ENCODE measurements around the gene ALPP. TPM values are rescaled to one million over a fixed set of nuclear protein-coding genes. Genes with fewer than 3 reads are reported as not detected.
"Not testable (repeated sequence)": the region's sequence is repeated elsewhere in the genome, so short reads cannot be mapped to it uniquely, and the experiment has no call there.

ALPP gene
- total RNA-seq, 6 experiments from 2014 or later: not detected

GRCh38 chr2:232393556-232393955 is 15.0 kb downstream of the ALPP start:
- no peaks in the 10 kb centered on the region for H3K9me3 Mint-ChIP-seq
- peaks cover 8% of the 10 kb centered on the region for H3K4me1 Mint-ChIP-seq (ENCODE audit: low read depth)
- no peak overlapping the region for H3K4me3 Mint-ChIP-seq
- DNase-seq: no peak
- H3K36me3 Mint-ChIP-seq (ENCODE audit: low read depth): no peaks in the 10 kb centered on the region; the same call in 1 of the 2 replicates
- H3K27me3 Mint-ChIP-seq (ENCODE audit: insufficient read depth): peaks cover 33% of the 10 kb centered on the region
- no peak overlapping the region for H3K27ac Mint-ChIP-seq
- TF ChIP-seq, protein P1, sequence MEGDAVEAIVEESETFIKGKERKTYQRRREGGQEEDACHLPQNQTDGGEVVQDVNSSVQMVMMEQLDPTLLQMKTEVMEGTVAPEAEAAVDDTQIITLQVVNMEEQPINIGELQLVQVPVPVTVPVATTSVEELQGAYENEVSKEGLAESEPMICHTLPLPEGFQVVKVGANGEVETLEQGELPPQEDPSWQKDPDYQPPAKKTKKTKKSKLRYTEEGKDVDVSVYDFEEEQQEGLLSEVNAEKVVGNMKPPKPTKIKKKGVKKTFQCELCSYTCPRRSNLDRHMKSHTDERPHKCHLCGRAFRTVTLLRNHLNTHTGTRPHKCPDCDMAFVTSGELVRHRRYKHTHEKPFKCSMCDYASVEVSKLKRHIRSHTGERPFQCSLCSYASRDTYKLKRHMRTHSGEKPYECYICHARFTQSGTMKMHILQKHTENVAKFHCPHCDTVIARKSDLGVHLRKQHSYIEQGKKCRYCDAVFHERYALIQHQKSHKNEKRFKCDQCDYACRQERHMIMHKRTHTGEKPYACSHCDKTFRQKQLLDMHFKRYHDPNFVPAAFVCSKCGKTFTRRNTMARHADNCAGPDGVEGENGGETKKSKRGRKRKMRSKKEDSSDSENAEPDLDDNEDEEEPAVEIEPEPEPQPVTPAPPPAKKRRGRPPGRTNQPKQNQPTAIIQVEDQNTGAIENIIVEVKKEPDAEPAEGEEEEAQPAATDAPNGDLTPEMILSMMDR (IDR thresholded peaks at IDR 0.05): no peak

DNA sequence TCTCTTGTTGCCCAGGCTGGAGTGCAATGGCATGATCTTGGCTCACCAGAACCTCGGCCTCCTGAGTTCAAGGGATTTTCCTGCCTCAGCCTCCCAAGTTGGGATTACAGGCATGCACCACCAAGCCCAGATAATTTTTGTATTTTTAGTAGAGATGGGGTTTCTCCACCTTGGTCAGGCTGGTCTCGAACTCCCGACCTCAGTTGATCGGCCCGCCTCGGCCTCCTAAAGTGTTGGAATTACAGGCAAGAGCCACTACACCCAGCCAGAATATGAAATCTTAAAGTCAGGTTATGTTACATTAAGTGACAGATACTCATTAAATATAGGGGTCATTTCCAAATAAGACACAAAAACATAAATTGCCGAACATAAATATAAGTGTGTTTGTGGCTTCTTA is 15.9 kb downstream of the ALPP start:
- not testable (repeated sequence) for H3K9me3 Mint-ChIP-seq; DNase-seq; H3K4me3 Mint-ChIP-seq; H3K4me1 Mint-ChIP-seq (ENCODE audit: low read depth); H3K27ac Mint-ChIP-seq; H3K36me3 Mint-ChIP-seq (ENCODE audit: low read depth)
- H3K27me3 Mint-ChIP-seq (ENCODE audit: insufficient read depth): peaks cover 31% of the 10 kb centered on the region

GRCh38 chr2:232395586-232395985 is 17.0 kb downstream of the ALPP start:
- Mint-ChIP-seq H3K9me3 (no peaks in the 10 kb centered on the region), H3K27ac (no peak overlapping the region; the same call in 1 of the 2 replicates), H3K4me3 (no peak overlapping the region), H3K36me3 (ENCODE audit: low read depth) (no peaks in the 10 kb centered on the region), H3K27me3 (ENCODE audit: insufficient read depth) (peaks cover 21% of the 10 kb centered on the region), H3K4me1 (ENCODE audit: low read depth) (no peaks in the 10 kb centered on the region; the same call in 1 of the 2 replicates)
- TF ChIP-seq, protein P1 (IDR thresholded peaks at IDR 0.05): no peak
- DNase-seq: no peak

DNA sequence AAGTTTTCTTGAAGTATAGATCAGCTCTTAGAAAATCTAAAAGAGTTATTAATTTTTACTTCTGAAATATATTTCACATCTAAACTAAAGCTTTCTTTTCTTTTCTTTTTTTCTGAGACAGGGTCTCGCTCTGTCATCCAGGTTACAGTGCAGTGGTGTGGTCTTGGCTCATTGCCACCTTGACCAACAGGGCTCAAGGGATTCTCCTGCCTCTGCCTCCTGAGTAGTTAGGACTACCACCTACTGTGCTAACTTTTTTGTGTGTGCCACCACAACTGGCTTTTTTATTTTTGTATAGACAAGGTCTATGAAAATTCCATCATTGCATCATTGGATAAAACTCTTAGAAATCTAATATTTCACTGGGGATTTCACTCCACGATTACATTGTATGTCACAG is 18.1 kb downstream of the ALPP start:
- H3K4me3 Mint-ChIP-seq: no peak overlapping the region
- TF ChIP-seq, protein P1 (IDR thresholded peaks at IDR 0.05): no peak

DNA sequence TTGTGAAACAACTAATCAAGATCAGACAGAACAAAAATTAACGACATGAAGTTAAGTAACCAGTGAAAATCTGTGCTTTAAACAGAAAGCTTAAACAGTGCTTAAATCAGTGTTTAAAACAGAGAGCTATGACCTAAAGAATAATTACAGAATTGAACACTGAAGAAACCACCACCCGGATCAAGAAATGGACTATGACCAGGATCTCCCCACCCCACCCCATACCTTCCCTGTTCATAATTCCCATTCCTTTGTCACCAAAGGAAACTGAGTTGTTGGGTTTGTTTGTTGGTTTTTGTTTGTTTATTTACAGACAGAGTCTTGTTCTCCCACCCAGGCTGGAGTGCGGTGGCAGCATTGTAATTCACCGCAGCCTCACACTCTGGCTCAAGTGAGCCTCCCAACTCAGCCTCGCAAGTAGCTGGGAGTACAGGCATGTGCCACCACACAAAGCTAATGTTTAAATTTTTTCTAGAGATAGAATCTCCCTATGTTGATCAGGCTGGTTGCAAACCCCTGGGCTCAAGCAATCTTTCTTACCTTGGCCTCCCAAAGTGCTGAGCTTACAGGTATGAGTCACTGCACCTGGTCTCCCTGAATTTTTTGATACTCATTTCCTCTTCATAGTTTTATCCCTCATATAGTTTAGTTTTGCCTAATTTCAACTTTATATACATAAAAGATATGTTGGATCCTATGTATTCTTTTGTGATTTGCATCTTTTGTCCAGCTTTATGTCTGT is 19.9 kb downstream of the ALPP start:
- Mint-ChIP-seq H3K4me3 (no peak overlapping the region), H3K27me3 (ENCODE audit: insufficient read depth) (peaks cover 17% of the 10 kb centered on the region), H3K9me3 (no peaks in the 10 kb centered on the region), H3K27ac (no peak overlapping the region), H3K36me3 (ENCODE audit: low read depth) (no peaks in the 10 kb centered on the region), H3K4me1 (ENCODE audit: low read depth) (no peaks in the 10 kb centered on the region; the same call in 1 of the 2 replicates)
- no peak for DNase-seq
- TF ChIP-seq, protein P1 (IDR thresholded peaks at IDR 0.05): no peak

More for the DNA sequence above, 18.1 kb downstream of the ALPP start:
- DNase-seq: no peak
- Mint-ChIP-seq H3K27me3 (ENCODE audit: insufficient read depth) (peaks cover 15% of the 10 kb centered on the region), H3K4me1 (ENCODE audit: low read depth) (no peaks in the 10 kb centered on the region; the same call in 1 of the 2 replicates), H3K9me3 (no peaks in the 10 kb centered on the region), H3K27ac (no peak overlapping the region), H3K36me3 (ENCODE audit: low read depth) (no peaks in the 10 kb centered on the region)

- no peak for DNase-seq
- Mint-ChIP-seq H3K27me3 (ENCODE audit: insufficient read depth) (peaks cover 18% of the 10 kb centered on the region), H3K27ac (no peak overlapping the region), H3K4me1 (ENCODE audit: low read depth) (no peaks in the 10 kb centered on the region; the same call in 1 of the 2 replicates), H3K9me3 (no peaks in the 10 kb centered on the region), H3K4me3 (no peak overlapping the region), H3K36me3 (ENCODE audit: low read depth) (no peaks in the 10 kb centered on the region)
- TF ChIP-seq, protein P1 (IDR thresholded peaks at IDR 0.05): no peak
These were observed 21.9 kb downstream of the ALPP start for GRCh38 chr2:232400256-232401015.

Measured in HFFc6 (cell line).